ENCODE measurements around the gene NCKAP1.
"Not testable (repeated sequence)": the region's sequence is repeated elsewhere in the genome, so short reads cannot be mapped to it uniquely, and the experiment has no call there.

The NCKAP1 gene

DNA sequence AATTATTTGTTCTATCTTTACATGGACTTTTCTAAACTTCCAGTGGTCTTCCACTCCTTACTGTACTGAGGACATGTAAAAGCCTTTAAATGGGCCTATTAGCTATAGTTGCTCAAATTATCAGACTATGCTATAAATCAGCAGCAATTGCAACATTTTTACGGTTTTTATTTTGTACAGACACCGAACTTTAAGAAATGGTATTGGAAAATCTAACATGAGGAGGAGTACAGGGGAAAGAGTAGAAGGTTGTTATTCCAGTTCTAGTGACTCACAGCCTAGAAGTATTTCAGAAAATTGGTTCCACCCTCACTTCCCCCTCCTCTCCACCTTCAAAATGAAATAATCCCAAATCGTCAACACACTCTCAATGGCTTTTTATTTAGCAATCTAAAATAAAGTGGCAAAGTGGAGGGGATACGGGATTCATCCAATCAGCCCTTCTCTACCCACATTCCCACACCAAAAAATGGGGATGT, 1.1 kb downstream of the NCKAP1 start:
- DNase-seq, result peak; percentile 58

DNA sequence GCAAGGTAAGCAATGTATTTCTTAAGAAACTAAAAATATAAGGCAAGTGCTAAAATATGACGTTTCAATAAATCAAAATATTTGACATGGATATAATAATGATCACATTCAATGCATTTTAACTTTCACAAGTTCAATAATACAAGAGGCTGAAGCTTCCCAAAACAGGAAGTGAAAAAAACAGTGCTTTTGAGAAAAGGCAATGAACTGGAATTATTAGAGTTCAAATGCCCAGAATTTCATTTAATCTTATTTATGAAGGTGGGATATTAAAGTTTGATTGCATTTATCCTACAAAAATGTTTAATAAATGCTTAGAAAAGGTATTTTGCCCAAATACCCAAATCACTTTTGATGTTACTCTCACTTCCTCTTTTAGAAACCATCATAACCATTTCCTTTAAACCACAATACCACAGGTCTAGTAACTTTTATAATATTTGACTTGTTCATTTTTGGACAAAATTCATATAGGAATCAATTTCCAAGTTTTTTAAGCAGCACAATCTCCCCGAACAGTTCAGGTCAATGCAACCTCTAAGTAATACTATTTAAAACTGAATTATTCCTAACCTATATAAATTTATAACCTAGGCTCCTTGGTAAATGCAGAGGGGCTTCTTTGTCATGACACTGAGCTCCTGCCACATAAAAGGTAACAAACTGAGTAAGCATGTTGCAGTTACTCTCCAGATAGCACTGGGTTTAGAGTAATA, 2.1 kb downstream of the NCKAP1 start:
- no peak for DNase-seq

DNA sequence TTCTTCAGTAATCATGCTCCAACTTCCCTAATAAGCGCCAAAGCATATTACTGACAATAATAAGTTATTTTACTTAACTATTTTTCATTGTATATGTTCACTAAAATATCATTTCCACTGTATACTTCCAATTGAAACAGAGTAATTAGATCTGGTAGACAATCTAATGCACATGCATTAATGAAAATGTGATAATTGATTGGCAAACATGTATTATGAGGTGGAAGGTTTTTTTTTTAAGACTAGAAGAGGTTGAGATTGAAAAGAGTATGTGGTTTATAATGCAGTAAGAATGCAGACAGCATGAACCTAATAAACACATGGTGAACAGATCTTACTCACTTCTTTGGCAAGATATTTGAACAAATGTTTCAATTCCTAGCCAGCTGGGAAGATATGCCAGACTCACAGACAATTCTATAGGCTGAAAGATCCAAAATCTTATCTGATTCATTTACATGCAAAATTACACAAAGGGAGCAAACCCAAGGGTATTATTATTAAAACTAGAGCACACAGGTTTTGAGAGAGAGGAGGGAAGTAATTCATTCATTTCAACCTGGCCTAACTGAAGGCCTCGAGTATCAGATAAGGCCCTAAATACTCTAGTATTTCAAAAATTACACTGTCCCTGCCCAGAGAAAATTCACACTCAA, 2.8 kb downstream of the NCKAP1 start:
- peak; percentile 89 for DNase-seq

DNA sequence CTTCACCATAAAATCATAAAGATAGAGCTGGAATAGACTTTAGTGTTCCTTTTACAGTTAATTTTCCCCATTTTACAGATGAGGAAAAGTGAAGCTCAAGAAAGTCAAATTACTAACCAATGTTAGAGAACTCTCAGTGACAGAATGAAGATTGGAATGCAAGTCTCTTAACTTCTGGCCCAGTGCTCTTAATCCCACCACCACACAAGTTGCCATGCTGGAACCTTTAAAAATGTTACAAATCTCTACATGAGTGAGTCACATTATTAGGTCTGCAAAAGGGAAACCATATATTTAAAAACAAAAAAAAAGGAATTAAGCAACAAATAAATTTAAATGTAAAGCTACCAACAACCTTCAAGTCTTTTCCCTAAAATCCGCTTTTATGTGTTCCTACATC, 3.5 kb downstream of the NCKAP1 start:
- DNase-seq, result peak; percentile 61

DNA sequence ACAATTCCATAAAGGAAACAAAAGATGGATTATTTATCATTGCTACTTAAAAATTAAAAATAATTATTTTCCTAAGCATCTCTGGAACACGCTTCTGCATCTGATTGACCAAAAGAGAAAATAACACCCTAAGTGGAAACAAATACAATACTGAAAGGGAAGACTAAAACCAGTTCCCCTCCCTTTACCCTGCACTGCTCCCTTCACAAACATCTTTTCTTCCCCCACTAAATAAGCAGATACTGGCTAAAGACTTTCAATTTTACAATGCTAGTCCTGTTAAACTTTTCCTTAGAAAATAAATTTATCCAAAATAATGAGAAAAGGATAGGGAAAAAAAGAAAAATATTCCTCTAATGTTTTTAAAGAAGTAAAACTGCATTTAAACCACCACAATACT, 4.3 kb downstream of the NCKAP1 start:
- no peak for DNase-seq

DNA sequence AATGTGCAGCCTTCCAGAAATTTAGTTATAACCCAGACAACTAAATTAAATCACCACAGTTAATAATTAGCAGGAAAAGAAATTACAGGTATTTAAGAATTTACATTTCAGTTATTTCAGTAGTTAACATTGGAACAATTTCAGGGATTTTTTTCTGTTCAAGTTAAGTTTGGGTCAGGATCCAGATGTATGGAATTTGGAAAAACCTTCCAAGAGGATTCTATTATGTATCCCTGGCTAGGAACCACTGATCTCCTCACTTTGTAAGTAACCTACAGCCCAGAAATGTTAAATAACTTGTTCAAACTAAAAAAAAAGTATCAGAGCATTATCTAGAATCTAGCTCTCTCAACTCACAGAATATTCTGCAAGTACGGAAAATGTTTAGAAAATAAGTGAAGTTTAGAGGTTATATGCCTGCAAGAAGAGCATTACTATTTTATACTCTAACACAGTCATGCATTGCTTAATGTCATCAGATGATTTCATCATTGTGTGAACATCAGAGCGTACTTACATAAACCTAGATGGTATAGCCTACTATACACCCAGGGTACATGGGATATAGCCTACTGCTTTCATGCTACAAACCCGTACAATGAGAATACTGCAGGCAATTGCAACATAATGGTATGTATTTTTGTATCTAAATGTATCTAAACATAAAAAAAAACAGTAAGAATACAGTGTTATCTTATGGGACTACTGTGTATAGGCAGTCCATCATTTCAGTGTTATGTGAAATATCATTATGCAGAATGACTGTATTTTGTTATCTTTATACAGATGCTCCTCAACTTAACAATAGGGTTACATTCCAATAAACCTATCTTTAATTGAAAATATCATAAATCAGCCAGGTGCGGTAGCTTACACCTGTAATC, 6.1 kb downstream of the NCKAP1 start:
- peak; percentile 32 for DNase-seq

DNA sequence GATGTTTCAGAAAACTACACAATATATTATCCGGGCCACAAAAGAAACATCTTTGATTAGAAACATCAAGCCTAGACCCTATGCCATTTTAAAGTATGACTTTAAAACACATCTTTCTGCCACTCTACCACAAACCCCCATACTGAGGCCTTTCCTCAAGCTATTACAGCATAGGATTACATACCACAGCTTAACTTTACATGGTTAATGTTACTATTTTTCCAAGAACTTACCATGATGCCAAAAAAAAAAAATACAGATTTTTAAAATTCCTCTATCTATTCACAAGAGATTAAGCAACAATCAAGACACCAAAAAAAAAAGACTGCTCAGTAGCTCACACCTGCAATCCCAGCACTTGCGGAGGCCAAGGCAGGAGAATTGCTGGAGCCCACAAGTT, 9.0 kb downstream of the NCKAP1 start:
- DNase-seq, result no peak

DNA sequence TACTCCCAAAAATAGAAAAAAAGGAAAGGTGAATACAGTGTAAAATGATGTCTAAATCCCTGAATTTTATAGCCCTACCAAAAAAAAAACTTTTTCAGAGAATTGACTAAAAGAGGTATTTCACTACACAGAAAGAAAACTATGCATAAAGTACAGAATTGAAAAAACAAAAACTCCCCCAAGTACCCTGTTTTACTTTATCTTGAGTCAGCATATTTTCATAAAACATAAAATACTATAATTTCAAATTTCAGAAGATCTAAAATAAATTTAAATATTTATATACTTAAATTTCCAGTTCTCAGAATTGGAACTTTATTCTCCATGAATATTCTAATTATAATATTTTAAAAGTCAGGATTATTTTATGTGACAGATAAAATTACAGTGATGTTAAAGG, 10.1 kb downstream of the NCKAP1 start:
- DNase-seq, result no peak

DNA sequence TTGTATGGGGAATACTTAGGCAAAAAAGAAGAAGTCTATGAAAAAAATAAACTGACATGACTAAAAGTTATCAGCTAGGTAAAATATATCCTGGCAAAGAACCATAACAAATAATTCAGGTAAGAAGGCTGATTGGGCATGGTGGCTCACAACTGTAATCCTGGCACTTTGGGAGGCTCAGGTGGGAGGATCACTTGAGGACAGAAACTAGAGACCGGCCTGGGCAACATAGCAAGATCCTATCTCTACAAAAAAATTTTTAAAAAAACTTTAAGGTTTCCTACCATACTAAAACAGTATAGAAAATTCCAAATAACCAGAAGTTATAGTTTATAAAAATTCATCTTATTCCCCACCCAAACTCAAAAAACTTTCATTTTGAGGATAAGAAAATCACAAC, 10.8 kb downstream of the NCKAP1 start:
- no peak for DNase-seq

DNA sequence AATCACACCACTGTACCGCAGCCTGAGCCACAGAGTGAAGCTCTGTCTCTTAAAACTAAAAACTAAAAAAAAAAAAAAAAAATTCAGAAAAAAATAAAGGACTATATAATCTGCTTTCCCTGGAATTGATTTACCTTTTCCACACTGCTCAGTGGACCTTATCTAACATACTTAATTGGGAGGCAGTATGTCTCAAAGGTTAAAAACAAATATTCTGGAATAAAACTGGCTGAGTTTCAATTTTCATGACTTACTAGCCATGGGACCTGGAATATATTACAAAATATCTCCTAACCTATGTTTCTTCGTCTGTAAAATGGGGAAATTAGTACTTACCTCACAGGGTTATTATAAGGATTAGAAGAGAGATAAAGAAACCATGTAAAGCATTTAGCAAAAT, 11.8 kb downstream of the NCKAP1 start:
- no peak for DNase-seq

DNA sequence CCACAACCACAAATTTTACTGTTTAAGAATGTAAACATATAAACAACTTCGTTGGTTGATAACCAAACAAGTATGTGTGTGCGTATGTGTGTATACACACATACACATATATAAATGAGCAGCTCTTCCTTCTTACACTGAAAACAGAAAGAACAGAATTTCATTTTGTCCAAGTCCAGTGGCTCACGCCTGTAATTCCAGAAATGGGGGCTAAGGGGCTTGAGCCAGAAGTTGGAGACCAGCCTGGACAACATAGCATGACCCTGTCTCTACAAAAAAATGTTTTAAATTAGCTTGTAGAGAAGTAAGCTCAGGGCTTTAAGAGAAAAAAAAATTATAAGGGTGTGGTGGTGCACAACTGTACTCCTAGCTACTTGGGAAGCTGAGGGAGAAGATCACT, 12.3 kb downstream of the NCKAP1 start:
- DNase-seq, result peak; percentile 13

DNA sequence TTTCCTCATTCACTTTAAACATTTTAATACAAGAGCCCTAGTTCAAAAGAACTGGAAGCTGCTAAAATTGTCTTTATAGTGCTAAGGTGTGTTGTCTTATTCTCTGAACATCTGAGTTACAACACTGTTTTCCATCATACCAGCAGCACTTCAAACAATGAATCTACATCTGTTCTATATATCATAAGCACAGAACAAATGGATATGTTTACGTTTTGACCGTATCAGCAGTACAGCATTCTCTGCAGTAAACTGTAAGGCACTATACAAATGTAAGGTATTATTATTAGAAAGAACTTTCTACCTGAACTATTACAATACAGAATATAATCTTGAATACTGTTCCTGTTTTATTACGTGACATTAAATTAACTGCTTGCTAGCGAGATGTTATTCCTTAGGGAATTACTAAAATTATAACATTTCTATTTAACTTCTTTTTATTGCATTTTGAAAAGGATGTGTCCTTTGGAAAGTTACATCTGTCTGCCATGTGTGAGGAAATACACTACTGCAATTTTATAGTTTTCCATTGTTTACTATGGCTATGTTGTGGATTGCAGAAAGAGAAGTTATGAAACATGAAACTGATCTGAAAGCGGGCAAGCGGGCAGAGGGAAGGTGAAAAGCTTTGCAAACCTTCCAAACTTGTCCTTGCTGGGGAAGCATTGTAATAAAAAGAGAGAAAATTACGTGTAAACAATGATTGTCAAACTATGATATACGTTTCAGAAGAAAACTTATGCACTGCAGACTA, 13.7 kb downstream of the NCKAP1 start:
- DNase-seq, result peak; percentile 53

DNA sequence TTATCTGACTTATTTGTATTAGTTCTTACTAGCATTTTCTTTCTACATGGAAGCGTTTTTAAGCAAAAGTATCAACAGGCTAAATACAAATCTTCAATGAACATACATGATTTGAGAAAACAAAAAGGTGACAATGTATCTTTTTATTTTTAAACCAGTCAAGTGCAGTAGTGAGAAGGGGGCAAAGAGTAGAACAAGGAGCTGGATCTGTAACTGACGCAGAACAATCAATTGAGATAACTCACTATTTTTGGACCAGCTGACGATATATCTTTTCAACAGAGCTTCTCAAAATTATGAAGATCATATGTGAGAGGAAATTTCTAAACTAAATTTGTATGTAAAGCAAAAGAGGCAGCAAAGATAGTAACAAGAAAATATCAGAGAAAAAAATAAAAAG, 15.5 kb downstream of the NCKAP1 start:
- DNase-seq, result no peak

DNA sequence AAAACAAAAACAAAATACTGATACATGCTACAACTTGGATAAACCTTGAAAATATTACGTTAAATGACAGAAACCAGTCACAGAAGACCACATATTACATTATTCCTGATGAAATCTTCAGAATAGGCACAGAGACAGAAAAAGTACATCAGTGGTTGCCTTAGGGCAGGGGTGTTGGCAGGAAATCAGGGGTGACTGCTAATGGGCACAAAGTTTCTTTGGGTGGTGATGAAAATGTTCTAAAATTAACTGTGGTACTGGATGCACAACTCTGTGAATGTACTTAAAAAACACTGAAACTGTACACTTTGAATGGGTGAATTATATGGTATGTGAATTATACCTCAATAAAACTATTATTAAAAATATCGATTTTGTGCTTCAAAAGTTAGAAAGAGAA, 16.6 kb downstream of the NCKAP1 start:
- DNase-seq, result no peak

DNA sequence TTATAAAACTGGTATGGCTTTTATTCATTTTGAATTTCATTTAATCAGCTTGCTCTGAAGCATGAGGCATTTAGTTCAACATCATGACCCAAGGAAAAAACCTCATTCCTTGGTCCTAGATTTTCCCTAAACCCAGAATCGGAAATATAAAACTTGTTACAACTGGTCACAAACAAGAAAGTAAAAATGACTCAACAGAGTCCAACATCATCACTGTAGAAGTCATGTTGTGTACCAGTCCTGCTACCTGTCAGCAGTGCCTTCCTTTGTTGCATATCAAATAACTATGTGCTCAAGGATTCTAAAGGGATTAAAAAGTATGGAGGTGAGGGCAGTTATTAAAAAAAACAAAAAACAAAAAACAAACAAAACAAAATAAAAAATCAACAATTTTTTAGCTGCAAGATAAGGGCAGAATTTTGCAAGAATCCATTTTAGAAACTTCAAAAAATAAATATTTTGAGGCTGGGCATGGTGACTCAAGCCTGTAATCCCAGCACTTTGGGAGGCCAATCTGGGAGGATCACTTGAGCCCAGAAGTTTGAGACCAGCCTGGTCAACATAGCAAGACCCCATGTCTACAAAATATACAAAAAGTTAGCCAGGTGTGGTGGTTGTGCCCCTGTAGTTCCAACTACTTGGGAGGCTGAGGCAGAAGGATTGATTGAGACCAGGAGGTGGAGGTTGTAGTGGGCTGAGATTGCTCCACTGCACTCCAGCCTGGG, 18.4 kb downstream of the NCKAP1 start:
- no peak for DNase-seq

DNA sequence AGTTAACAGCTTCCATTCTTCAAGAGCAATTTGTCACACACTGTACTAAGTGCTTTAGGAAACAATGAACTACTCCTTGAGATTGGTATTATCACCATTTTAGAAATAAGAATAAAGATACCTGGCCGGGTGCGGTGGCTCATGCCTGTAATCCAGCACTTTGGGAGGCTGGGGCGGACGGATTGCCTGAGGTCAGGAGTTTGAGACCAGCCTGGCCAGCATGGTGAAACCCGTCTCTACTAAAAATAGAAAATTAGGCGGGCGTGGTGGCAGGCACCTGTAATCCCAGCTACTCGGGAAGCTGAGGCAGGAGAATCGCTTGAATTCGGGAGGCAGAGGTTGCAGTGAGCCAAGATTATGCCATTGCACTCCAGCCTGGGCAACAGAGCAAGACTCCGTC, 20.4 kb downstream of the NCKAP1 start:
- DNase-seq, result not testable (repeated sequence)

DNA sequence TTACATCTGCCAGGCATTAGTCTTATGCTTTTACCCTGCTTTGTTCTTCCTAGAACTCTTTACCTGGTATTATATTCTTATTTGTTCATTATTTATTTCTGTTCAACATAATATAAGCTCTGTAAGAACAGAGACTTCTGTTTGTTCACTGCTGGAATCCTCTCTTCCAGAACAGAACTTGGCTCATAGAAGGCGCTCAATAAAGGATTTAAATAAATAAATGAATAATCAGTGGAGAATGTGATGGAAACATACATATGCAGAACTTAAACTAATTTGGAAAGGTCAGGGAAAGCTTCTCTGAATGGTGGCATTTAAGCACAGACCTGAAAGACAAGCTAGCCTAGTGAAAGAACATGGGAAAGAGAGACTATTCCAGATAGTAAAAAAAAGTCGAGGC, 24.3 kb downstream of the NCKAP1 start:
- DNase-seq, result peak; percentile 39

DNA sequence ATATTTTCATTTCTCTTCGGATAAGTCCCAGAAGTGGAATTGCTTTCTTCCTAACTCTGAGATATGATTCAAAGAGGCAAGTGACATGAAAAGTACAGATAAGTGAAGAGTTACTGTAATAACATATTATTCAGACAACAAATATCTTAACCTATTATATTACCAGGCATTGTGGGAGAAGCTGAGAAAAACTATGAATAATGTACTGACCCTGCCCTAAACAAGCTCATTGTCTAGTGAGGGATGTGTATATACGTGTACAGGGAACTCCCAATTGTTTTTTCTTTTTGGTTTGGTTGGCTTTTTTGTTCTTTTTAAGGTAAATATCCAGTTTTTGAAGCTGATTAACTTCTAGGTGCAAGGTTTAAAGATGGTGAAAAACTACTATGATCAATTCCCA, 26.5 kb downstream of the NCKAP1 start:
- no peak for DNase-seq

DNA sequence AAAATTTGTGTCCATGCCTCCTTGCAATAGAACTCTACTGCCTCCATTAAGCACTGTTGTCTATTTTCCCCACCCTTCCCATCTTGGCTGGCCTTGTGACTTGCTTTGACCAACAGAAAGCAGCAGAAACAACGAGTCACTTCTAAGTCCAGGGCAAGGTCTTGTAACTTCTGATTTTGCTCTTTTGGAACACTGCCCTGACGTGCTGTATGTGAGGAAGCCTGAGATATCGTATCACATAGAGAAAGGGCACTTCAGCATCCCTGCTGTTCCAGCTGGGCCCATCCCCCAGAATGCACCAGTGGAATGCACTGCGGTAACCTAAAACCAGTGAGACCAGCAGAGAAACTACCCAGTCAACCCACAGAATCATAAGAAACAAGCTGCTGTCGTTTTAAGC, 28.1 kb downstream of the NCKAP1 start:
- DNase-seq, result peak; percentile 41

DNA sequence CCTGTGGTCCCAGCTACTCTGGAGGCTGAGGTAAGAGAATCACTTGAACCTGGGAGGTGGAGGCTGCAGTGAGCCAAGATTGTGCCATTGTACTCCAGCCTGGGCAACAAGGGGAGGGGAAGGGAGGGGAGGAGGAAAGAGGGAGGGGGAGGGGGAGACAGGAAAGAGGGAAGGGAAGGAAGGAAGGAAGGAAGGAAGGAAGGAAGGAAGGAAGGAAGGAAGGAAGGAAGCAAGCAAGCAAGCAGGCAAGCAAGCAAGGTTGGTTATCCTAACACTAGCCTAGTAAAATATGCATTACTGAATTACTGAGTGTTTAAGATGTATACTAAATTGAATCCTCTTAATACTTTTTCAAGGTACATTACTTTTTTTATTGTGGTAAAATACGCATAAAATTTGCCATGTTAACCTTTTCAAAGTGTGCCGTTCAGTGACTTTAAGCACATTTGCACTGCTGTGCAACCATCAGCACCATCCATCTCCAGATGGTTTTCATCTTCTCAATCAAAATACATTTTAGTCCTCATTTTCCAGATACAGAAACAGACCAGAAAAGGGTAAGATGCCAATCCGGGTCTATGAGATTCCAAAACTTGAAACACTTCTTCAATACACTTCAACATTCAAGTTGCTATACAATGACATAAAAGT, 28.9 kb downstream of the NCKAP1 start:
- no peak for DNase-seq

DNA sequence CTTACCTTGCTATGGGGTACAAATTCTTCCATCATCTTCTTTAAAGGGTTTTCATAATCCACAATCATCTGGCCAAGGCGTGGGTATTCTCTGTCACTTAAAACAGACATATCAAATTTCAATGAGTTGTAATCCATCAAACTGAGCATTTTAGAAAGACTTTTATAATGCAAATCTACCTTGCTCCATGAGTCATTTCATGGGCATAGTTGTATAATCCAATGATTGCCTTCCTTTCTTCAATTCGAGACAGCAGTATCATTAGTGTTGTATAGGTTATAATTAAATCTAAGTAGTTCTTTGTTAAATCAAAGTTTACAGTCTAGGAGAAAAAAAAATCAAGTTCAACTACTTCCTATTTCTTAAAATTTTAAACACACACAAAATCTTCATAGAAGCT, 36.3 kb downstream of the NCKAP1 start:
- DNase-seq, result no peak

DNA sequence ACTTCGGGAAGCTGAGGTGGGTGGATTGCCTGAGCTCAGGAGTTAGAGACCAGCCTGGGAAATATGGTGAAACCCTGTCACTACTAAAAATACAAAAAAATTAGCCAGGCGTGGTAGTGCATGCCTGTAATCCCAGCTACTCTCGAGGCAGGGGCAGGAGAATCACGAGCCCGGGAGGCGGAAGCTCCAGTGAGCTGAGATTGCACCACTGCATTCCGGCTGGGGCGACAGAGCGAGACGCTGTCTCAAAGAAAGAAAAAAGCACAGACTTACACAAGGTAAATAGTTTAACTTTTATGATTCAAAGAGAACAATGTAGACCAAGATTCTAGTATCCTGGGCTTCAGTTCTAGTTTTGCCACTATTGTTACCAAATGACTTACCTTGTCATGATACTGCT, 37.4 kb downstream of the NCKAP1 start:
- no peak for DNase-seq

All from HCEC 1CT (cell line).